AG10803 (cell line): ENCODE results near the gene PDIA5.

Experiments
- DNase-seq: peaks from one replicate; pipeline ENCODE4 v3.0.0; 2010; ENCODE audit warnings: low read depth
- H3K4me3 ChIP-seq: 2 replicates; pipeline ENCODE4 v1.5.1; 2011; ENCODE audit warnings: mild to moderate bottlenecking, low read length, control low read depth
- CTCF ChIP-seq: conservative IDR thresholded peaks from 2 replicates; pipeline ENCODE4 v1.5.1; 2011; ENCODE audit warnings: mild to moderate bottlenecking, low read length, control low read depth, inconsistent platforms

The PDIA5 gene

GRCh38 chr3:123198372-123198771 lies 131.5 kb downstream of the PDIA5 start:
- no peak overlapping the region for H3K4me3 ChIP-seq
- TF ChIP-seq CTCF = no peak
- DNase-seq = no peak

GRCh38 chr3:123201223-123201556 lies 134.4 kb downstream of the PDIA5 start:
- no peak for DNase-seq
- peak overlapping the region; percentile 98 for H3K4me3 ChIP-seq
- TF ChIP-seq CTCF = no peak

- H3K4me3 ChIP-seq = peak within 1 kb of the TSS; percentile 98
- no peak for TF ChIP-seq CTCF
- DNase-seq = peak; percentile 86
These were observed 135.0 kb downstream of the PDIA5 start, which contains the start of gene SEC22A for GRCh38 chr3:123201557-123202427. TSS of gene SEC22A (plus strand) at chr3:123201943. CDS start at chr3:123209218, 7,275 bp downstream.

- no peak for TF ChIP-seq CTCF
- peak overlapping the region; percentile 98 for H3K4me3 ChIP-seq
- DNase-seq = no peak
These were observed 135.6 kb downstream of the PDIA5 start for GRCh38 chr3:123202451-123202850.
